GM23338 (cell line): ENCODE measurements around the gene VSTM2L. TPM values are rescaled to one million over a fixed set of nuclear protein-coding genes. Genes with fewer than 3 reads are reported as not detected.

ENCODE experiments used
- EZH2 ChIP-seq: fragments of 200-600 bp; sonication (generic); IDR thresholded peaks from one replicate; pipeline ENCODE4 v1.8.0; 2017; ENCODE audit warnings: antibody characterized with exemption, mild to moderate bottlenecking, low read depth; ENCODE audit not compliant: unreplicated experiment
- EZH2phosphoT487 ChIP-seq: fragments of 200-600 bp; sonication (generic); IDR thresholded peaks from one replicate; pipeline ENCODE4 v1.8.1; 2018; ENCODE audit warnings: antibody characterized with exemption; ENCODE audit not compliant: unreplicated experiment
- JUNB ChIP-seq: IDR thresholded peaks from one replicate; pipeline ENCODE4 v1.6.1; 2016; ENCODE audit warnings: antibody characterized with exemption; ENCODE audit not compliant: unreplicated experiment
- NANOG ChIP-seq: IDR thresholded peaks from 2 replicates; pipeline ENCODE4 v1.6.1; 2016; ENCODE audit warnings: antibody characterized with exemption, borderline replicate concordance
- POLR2AphosphoS5 ChIP-seq: IDR thresholded peaks from 2 replicates; pipeline ENCODE4 v1.6.1; 2016; ENCODE audit warnings: antibody characterized with exemption, low read depth
- REST ChIP-seq: IDR thresholded peaks from one replicate; pipeline ENCODE4 v1.6.1; 2018; ENCODE audit warnings: antibody characterized with exemption; ENCODE audit not compliant: unreplicated experiment
- STAT1 ChIP-seq: IDR thresholded peaks from one replicate; pipeline ENCODE4 v1.6.1; 2016; ENCODE audit warnings: antibody characterized with exemption; ENCODE audit not compliant: unreplicated experiment
- ZNF114 ChIP-seq: fragments of 250-450 bp; sonication (Bioruptor Pico); IDR thresholded peaks from 2 replicates; pipeline ENCODE4 v1.5.0; 2020; ENCODE audit warnings: mild to moderate bottlenecking, moderate library complexity
- ZNF331 ChIP-seq: fragments of 250-450 bp; sonication (Bioruptor Pico); IDR thresholded peaks from 2 replicates; pipeline ENCODE4 v1.5.0; 2020; ENCODE audit warnings: low read depth, mild to moderate bottlenecking, moderate library complexity
- ZNF462 ChIP-seq: fragments of 250-450 bp; sonication (Bioruptor Pico); IDR thresholded peaks from 2 replicates; pipeline ENCODE4 v1.5.0; 2020; ENCODE audit warnings: mild to moderate bottlenecking, moderate library complexity
- polyA plus RNA-seq: library from polyadenylated mRNA; unstranded; fragments of >200 nt; fragmentation: Nextera tagmentation; extraction: Ambion mirVana; gene quantifications from 2 replicates; pipeline ENCODE4 v1.2.1, GENCODE V29; 2016
- total RNA-seq: library from RNA; depleted of rRNA; stranded (reverse); fragments of >200 nt; shearing (Covaris generic); gene quantifications from 2 replicates; pipeline ENCODE4 v1.2.3, GENCODE V29; 2014
- TF ChIP-seq, protein P1 (sequence below), 2 experiments: fragments of 200-600 bp in 1 of 2; sonication (generic) in 1 of 2; conservative IDR thresholded peaks; 2 replicates each; pipeline versions ENCODE4 v1.5.1 to v1.6.1; 2016 to 2017; ENCODE audit warnings: antibody characterized with exemption in 2 of 2, low read depth in 2 of 2, mild to moderate bottlenecking in 2 of 2, moderate library complexity in 1 of 2

VSTM2L gene
- total and polyA plus RNA-seq, 2 experiments from 2014 or later = 0.60 to 1.9 TPM

DNA sequence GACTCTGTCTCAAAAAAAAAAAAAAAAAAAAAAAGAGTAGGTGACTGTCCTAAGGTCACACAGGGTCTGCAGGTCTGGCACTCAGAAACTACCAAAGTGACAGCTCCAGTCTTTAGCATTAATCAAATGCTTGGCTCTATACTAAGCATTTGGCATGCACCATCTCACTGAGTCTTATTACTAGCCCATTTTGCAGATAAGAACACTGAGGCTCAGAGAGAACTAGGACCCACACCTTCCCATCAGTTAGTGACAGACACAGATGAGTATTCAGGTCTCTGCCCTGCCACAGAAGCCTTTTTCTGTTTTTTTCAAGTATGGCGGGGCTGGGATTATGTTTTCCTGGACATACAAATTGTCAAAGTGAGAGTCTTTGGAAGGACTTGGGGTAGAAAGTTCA, 23.1 kb upstream of the VSTM2L start (continued):
- TF ChIP-seq ZNF462 (CRISPR knock-in tag) (no peak), JUNB (no peak), STAT1 (no peak), REST (no peak), ZNF331 (CRISPR knock-in tag) (no peak), POLR2AphosphoS5 (no peak), NANOG (no peak), EZH2phosphoT487 (no peak), EZH2 (no peak), ZNF114 (no peak)
- TF ChIP-seq, protein P1, sequence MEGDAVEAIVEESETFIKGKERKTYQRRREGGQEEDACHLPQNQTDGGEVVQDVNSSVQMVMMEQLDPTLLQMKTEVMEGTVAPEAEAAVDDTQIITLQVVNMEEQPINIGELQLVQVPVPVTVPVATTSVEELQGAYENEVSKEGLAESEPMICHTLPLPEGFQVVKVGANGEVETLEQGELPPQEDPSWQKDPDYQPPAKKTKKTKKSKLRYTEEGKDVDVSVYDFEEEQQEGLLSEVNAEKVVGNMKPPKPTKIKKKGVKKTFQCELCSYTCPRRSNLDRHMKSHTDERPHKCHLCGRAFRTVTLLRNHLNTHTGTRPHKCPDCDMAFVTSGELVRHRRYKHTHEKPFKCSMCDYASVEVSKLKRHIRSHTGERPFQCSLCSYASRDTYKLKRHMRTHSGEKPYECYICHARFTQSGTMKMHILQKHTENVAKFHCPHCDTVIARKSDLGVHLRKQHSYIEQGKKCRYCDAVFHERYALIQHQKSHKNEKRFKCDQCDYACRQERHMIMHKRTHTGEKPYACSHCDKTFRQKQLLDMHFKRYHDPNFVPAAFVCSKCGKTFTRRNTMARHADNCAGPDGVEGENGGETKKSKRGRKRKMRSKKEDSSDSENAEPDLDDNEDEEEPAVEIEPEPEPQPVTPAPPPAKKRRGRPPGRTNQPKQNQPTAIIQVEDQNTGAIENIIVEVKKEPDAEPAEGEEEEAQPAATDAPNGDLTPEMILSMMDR (conservative IDR thresholded peaks at IDR 0.05; ENCODE audit: low read depth in 2 of 2) = no peak
